GM18517 (cell line): ENCODE results near the gene MKLN1.
"Not testable (repeated sequence)": the region's sequence is repeated elsewhere in the genome, so short reads cannot be mapped to it uniquely, and the experiment has no call there.

Experiments
- ATAC-seq: cut with Tn5 transposase; IDR thresholded peaks from one replicate; pipeline ENCODE4 v1.9.1; 2021; ENCODE audit warnings: mild to moderate bottlenecking, moderate library complexity; ENCODE audit not compliant: unreplicated experiment

MKLN1 gene

GRCh38 chr7:131497454-131497853, 169.8 kb downstream of the MKLN1 start:
- ATAC-seq, result no peak

DNA sequence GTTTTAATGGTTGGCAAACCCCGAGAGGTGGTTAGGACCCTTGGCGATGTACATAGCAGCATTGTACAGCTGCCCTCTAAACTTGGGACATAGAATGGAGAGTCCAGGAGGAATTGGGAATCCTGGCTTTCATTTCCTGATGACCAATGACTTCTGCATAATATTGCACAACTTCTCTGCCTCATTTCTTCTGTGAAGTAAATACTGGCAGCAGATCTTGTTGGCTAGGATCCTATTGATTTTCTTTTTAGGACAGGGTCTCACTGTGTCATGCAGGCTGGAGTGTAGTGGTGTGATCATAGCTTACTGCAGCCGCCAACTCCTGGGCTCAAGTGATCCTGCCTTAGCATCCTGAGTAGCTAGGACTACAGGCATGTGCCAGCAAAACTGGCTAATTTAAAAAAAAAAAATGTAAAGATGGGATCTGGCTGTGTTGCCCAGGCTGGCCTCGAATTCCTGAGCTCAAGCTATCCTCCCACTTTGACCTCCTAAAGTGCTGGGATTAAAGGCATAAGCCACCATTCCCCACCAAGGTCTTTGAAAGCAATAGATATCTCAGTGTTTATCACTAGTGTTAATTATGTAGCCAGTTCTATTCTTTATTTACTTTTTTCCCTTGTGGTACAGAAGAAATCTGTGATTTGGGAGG, 170.7 kb downstream of the MKLN1 start:
- no peak for ATAC-seq

- ATAC-seq, result no peak
These were observed 172.1 kb downstream of the MKLN1 start for GRCh38 chr7:131499801-131500200.

GRCh38 chr7:131500357-131500756, 172.7 kb downstream of the MKLN1 start:
- no peak for ATAC-seq

DNA sequence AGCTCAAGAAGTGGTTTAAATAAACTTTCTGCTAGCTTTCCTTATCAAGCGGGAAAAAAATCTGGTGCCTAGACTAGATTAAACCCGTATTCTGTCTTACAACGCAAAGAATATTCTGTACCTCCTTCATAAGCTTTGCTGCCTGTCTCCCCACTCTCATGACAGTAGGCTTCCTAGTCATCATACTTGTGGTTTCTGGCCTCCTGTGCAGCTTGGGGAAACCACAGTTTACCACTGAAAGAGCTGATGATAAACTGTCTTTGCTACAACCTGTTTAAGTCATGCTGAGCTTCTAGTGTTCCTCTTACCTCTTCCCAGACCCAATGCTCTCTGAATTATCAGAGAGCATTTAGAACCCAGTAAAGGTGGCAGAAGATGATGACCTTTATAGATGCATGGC, 173.7 kb downstream of the MKLN1 start:
- peak; percentile 75 for ATAC-seq

- ATAC-seq, result no peak
These were observed 174.4 kb downstream of the MKLN1 start for GRCh38 chr7:131501930-131502685.

DNA sequence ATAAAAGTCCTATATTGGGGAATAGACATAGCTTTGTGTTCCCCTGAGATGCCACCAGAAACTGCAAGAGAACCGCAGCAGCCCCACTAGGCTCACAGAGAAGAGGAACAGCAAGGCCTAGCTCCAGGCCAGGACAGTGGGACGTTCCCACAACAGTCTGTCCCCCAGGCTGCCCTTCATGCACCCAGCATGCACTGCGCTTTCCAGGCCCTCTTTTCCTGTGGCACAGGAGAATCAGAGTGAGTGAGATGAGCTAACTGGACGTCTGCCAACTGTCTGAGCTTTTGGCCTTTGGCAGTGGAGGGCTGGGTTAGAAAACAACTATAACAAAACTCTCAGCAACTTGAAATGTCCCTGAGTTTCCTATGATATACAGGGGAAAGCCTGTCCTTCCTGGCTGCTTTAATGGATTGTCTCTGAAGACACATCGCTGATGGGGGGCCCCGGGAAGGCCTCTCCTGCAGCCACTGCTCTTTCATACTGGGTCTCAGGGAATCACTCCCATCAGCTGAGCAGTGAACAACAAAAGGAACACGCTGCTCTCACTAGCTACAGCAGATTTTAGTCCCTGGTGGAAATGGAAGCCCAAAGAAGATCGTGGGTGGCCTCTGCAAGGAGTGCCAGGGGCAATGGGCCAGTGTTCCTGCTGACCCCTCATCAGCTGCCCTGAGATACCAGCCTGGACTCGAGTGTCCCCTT, 175.3 kb downstream of the MKLN1 start:
- no peak for ATAC-seq

GRCh38 chr7:131503639-131504038, 176.0 kb downstream of the MKLN1 start:
- ATAC-seq, result no peak

- ATAC-seq, result no peak
These were observed 176.7 kb downstream of the MKLN1 start for GRCh38 chr7:131504157-131504899.

- ATAC-seq, result not testable (repeated sequence)
These were observed 177.5 kb downstream of the MKLN1 start for GRCh38 chr7:131505037-131505620.

- ATAC-seq, result no peak
These were observed 178.2 kb downstream of the MKLN1 start for GRCh38 chr7:131505636-131506557.

DNA sequence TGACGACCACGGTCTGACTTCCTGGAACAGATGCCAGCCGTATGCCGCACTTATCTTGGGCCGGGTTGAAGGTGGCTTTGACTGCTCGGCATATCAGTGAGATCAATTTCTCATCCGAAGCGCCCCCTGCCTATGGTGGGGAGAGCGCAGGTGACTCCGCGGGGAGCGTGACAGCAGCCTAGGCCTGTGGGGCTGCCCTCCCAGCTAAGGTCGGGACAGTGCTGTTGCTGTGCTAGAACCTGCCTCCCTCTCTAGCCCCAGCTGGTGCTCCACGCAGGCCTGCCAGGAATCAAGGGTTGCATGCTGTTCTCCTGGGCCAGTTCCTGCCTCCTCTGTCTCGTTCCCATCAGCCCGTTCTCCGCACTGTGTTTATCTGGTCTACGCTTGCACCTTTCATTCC, 178.9 kb downstream of the MKLN1 start:
- no peak for ATAC-seq

DNA sequence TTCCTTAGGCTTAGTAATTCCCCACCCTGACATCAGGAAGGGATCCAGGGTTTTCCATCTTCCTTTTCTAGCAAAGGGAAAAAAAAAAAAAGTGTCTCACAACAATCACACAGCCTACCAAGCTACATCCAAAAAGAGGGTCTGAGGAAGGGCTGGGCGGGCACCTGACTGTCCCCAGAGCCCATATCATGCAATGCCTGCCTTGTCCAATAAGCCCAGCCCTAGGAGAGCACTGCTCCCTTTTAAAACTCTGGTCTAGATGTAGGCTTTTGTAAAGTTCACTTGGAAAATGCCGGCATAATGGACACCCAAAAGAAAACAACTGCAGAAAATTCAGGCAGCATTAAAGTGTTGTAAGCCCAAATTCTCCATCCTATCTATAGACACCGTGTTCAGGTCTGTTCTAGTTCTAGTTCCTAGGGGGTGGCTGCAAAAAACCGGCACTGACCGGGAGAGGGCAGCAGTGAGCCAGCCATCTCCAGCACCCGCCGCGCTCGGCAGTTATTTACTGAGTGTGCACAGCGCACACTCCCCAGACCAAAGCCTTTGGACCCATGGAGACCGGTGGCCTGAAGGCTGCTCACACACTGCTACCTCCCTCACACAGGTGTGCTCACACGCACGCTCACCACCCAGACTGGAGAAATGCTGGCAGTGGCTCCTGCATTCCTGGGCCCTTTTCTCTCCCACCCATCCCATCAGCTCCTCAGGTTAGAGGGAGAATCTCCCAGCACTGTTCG, 180.1 kb downstream of the MKLN1 start:
- ATAC-seq, result peak; percentile 82

DNA sequence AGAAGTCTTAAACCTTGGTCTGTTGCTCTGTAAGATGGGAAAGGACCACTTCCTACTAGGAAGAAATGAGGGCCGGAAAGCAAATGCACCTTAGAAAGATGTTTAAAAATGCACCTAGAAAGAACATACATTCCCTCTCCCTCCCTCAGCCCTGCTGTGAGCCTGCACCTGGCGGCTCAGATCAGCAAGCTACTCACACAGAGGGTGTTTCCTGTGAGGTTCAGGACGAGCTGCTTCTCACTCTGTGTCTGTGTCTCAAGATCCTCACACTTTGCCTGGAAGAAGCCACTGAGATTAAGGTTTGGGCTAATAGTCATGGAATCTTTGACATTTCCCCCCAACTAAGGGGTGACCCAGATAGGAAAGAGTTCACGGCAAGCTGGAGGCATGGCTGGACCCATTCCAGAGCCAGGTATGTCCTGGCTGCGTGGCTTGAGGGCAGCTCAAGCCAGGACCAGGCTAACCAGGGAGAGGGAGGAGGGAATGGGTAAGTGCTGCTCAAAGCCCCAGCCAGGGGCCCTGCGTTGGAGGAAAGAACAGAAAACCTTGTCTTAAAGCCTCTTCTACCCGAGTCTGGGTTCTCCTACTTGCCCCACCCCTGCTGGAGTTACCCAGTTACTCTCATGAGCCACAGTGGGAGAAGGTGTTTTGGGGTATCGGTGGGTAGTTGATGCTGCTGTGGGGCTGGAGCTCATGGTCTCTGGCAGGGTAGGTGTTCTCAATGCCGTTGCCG, 181.2 kb downstream of the MKLN1 start:
- no peak for ATAC-seq

GRCh38 chr7:131509781-131510180, 182.1 kb downstream of the MKLN1 start:
- ATAC-seq, result no peak

GRCh38 chr7:131511071-131511470, 183.4 kb downstream of the MKLN1 start:
- ATAC-seq, result no peak

DNA sequence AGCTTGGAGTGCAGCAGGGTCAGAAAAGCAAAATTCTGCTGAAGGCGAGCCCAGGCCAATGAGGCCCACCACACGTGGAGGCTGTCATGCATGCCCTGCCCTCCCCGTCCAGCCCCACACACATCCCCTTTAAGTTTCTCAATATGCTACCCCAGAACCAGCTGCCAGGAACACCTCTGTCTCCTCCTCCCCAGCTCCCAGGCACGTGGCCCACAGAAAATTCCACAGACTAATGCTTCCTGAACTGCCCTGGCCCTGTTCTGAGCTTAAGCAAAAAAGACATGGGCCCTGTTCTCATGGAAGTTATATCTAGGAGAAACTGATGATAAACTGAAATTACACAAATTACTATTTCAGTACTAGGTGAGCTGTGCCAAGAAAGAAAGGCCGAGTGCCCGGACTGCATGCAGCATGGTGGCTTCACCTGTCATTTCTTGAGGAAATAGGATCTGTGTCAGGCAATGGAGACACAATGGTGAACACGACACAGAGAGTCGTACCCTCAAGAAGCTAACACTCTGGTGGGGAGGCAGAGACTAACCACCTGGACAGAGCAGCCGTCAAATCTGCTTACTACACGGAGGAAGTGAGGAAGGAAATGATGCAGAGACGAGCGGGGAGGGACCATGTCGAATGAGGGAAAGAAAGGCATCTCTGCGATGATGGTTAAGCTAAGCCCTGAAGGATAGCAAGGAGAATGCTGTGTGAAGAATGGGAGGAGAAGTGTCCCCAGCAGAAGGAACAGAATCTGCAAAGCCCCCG, 184.3 kb downstream of the MKLN1 start:
- no peak for ATAC-seq
